HG03565 (cell line): Measurements from ENCODE around the gene JCAD.

Source experiments
- ATAC-seq: cut with Tn5 transposase; IDR thresholded peaks from one replicate; pipeline ENCODE4 v1.9.1; 2021; ENCODE audit warnings: mild to moderate bottlenecking, moderate library complexity; ENCODE audit not compliant: unreplicated experiment

Gene JCAD

GRCh38 chr10:30073045-30073766, 13.8 kb upstream of the JCAD start:
- ATAC-seq: no peak

GRCh38 chr10:30072068-30072467, 12.7 kb upstream of the JCAD start:
- ATAC-seq: no peak

- ATAC-seq: no peak
These were observed 10.8 kb upstream of the JCAD start for GRCh38 chr10:30070001-30070685.

GRCh38 chr10:30068492-30069223, 9.3 kb upstream of the JCAD start:
- ATAC-seq: no peak

- ATAC-seq: no peak
These were observed 3.7 kb upstream of the JCAD start for GRCh38 chr10:30063099-30063498.

GRCh38 chr10:30062582-30062981, 3.2 kb upstream of the JCAD start:
- ATAC-seq: no peak

- ATAC-seq: no peak
These were observed 2.7 kb upstream of the JCAD start for GRCh38 chr10:30062090-30062489.

GRCh38 chr10:30058570-30059132, 735 bp downstream of the JCAD start:
- ATAC-seq: no peak

GRCh38 chr10:30057894-30058556, 1.4 kb downstream of the JCAD start:
- no peak for ATAC-seq

- no peak for ATAC-seq
These were observed 2.0 kb downstream of the JCAD start for GRCh38 chr10:30057421-30057841.

- no peak for ATAC-seq
These were observed 2.5 kb downstream of the JCAD start for GRCh38 chr10:30056767-30057355.

GRCh38 chr10:30056281-30056680, 3.1 kb downstream of the JCAD start:
- no peak for ATAC-seq

- ATAC-seq: no peak
These were observed 4.1 kb downstream of the JCAD start for GRCh38 chr10:30055226-30055662.

GRCh38 chr10:30052062-30052461, 7.3 kb downstream of the JCAD start:
- ATAC-seq: no peak

- ATAC-seq: no peak
These were observed 8.2 kb downstream of the JCAD start for GRCh38 chr10:30051220-30051619.

GRCh38 chr10:30050411-30050810, 9.0 kb downstream of the JCAD start:
- no peak for ATAC-seq

GRCh38 chr10:30048768-30049517, 10.4 kb downstream of the JCAD start:
- no peak for ATAC-seq

- no peak for ATAC-seq
These were observed 11.4 kb downstream of the JCAD start for GRCh38 chr10:30047924-30048531.

GRCh38 chr10:30047430-30047829, 12.0 kb downstream of the JCAD start:
- peak; percentile 64 for ATAC-seq
